Retinal pigment epithelial cell (primary cell): ENCODE data around the gene ELMO2.

Source experiments
- DNase-seq: peaks from one replicate; pipeline ENCODE4 v3.0.0-alpha.2; 2010; ENCODE audit warnings: low read depth
- H3K4me3 ChIP-seq: 2 replicates; pipeline ENCODE4 v1.5.1; 2011; ENCODE audit warnings: mild to moderate bottlenecking, low read length, control low read depth, moderate library complexity
- CTCF ChIP-seq: conservative IDR thresholded peaks from 2 replicates; pipeline ENCODE4 v1.5.1; 2011; ENCODE audit warnings: low read depth, low read length, control low read depth, inconsistent platforms

ELMO2 gene

GRCh38 chr20:46356195-46357029, 50.0 kb downstream of the ELMO2 start:
- TF ChIP-seq CTCF, result no peak
- no peak for DNase-seq
- no peak overlapping the region for H3K4me3 ChIP-seq

- no peak for TF ChIP-seq CTCF
- DNase-seq, result no peak
- no peak overlapping the region for H3K4me3 ChIP-seq
Measured at GRCh38 chr20:46355778-46356177, 50.6 kb downstream of the ELMO2 start.

- no peak for TF ChIP-seq CTCF
- DNase-seq, result no peak
- H3K4me3 ChIP-seq, result no peak overlapping the region
Measured at GRCh38 chr20:46354920-46355654, 51.3 kb downstream of the ELMO2 start.

- no peak for DNase-seq
- no peak overlapping the region for H3K4me3 ChIP-seq
- no peak for TF ChIP-seq CTCF
Measured at GRCh38 chr20:46354207-46354555, 52.2 kb downstream of the ELMO2 start.

- no peak for TF ChIP-seq CTCF
Measured at GRCh38 chr20:46353500-46354206, 52.8 kb downstream of the ELMO2 start.

GRCh38 chr20:46352370-46352938, 54.0 kb downstream of the ELMO2 start:
- no peak for DNase-seq
- no peak for TF ChIP-seq CTCF
- no peak overlapping the region for H3K4me3 ChIP-seq

More at GRCh38 chr20:46353500-46354206, 52.8 kb downstream of the ELMO2 start:
- no peak overlapping the region for H3K4me3 ChIP-seq
- peak; percentile 59 for DNase-seq
